GM19193 (cell line): Measurements from ENCODE around the gene MUC6.

Experiments
- POLR2A ChIP-seq: IDR thresholded peaks from 4 replicates; pipeline ENCODE4 v1.6.1; 2011; ENCODE audit not compliant: insufficient read depth, insufficient read length; ENCODE audit errors: extremely low read depth

The MUC6 gene

DNA sequence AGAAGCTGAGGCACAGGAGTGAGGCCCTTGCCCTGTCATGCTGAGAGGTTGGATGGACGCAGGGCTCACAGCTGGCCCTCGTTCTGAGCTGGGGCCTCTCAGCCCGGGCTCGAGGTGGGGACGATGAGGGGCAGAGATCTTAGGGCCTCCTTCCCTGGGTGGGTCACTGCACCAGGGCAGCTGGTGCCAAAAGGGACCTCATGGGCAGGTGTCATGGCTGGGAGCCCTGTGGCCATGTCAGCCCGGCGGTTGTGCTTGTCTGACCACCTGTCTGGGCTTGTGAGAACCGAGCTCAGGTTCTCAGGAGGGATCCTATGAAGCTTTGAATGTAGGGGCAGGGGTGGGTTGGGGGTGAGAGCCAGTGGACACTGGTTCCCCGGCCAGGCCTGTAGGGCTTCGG lies 1.8 kb upstream of the MUC6 start:
- no peak for TF ChIP-seq POLR2A

DNA sequence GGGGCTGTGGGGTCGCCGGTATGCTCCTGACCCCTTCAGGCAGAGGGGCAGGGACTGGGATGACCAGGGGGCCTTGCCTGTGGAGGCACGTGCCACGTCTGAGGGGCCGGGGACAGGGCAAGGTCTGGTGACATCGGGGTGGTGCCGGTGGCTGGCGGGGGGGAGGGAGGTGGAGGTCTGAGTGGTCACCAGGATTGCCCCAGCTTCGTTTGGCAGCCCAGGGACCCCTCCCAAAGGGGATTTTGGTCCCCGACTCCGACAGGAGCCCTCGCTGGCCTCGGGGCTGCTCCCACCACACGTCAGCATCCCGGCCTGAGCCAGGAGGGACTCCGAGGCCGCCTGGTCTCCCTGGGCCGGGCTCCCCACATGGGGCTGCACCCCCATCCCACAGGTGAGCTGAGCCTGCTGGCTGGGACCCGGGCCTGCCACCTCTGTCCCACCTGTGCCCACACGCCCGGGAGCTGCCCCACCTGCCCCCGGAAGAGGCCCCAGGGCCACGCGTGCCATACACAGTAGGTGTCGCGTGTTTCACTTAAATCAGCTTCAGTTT lies 1.1 kb upstream of the MUC6 start:
- TF ChIP-seq POLR2A = no peak

DNA sequence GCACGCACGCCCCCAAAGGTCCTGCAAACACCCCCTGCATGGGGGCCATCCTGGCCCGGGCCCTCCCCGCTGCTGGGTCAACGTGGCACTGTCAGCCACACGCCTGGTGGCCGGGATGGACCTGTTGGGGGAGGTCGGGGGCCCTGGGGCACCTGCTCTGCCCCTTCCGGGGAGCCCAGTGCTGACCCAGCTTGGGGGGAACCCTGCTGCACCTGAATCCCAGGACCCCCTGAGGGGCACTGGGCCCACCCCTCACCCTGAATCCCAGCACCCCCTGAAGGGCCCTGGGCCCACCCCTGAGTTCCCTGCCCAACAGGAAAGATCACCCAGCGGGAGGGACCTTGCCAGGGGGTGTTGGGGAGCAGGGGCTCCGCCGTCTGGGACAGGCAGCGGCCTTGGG lies 413 bp upstream of the MUC6 start:
- TF ChIP-seq POLR2A = no peak

DNA sequence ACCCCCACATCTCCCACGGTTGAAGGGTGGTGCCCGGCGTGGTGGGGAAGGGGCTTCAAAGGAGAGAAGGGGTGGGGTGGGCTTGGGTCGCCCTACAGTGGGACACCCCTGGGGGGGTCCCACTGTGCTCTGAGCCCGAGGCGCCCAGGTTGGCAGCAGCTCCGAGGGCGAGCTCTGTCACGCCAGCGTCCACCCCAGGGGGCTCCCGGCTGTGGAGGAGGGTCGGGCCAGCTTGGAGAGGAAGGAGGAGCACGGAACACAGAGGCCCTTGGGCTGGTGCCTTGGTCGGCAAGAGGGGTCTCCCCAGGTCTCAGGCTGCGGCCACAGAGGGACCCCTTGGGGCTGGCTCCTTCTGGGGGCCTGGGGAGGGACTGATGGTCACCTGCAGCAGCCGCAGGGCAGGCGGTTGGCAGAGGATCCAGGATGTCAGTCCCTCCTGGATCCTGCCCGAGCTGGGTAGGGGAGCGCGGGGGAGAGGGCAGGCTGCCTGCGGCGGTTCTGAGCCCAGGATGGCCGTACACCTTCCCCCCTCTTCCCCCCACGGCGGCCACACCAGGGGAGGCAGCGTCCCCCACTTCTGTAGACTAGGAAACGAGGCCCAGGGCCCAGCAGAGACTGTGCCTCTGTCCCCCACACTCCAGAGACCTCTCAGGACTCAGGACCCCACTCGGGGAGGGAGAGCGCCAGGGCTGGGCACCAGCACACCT lies 788 bp downstream of the MUC6 start:
- TF ChIP-seq POLR2A = no peak

DNA sequence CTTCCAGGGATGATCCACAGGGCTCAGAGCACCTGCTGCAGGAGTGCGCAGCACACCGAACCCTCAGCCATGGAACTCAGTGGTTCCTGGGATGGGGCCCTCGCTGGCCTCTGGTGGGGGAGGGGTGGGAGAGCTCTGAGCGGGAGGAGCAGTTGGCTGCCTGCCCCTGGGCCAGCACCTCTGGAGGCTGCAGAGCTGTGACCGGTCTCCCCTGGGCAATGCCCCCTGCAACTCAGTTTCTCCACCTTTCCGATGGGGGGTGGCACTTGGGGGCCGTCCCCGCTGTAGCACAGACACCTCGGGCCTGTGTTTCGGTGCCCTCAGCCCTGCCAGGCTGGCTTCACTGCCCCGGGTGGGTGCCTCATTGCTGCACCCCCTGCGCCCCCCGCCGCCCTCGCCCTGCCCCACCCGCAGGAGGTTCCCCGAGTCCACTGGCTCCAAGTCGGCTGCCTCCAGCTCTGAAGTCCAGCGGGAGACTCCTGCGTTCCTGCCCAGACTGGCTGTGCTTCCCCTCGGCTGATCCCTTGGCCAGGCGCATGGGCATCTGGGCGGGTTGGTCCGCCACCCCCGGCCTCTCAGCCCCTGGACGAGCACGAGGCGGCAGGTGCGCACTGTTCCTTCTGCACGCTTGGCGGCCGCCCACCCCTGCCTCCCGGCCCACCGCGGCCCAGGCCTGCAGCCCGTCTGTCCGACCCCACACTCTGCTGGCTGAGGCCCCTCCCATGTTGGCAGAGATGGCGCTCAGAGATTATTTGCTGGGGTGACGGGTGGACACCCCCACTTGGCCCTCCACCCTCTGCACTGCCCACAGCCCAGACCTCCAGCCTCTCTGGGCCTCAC lies 1.8 kb downstream of the MUC6 start:
- no peak for TF ChIP-seq POLR2A

DNA sequence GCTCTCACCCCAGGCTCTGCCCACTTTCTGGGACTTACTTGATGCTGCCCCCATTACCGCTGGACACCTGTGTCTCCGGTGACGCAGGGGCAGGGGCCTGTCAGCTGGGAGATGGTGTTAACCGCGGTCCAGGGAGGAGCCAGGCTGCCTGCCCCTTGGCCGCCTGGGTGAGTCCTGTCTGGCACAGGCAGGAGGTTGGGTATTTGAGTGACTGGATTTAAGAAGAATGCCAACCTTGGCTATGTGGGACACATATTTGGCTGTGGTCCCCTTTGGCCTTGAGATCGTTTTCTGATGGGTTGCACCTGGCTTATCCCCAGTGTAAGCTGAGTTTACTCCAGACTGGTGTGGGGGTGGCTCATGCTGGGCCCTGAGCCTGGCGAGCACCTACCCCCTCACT lies 2.5 kb downstream of the MUC6 start:
- TF ChIP-seq POLR2A = no peak

DNA sequence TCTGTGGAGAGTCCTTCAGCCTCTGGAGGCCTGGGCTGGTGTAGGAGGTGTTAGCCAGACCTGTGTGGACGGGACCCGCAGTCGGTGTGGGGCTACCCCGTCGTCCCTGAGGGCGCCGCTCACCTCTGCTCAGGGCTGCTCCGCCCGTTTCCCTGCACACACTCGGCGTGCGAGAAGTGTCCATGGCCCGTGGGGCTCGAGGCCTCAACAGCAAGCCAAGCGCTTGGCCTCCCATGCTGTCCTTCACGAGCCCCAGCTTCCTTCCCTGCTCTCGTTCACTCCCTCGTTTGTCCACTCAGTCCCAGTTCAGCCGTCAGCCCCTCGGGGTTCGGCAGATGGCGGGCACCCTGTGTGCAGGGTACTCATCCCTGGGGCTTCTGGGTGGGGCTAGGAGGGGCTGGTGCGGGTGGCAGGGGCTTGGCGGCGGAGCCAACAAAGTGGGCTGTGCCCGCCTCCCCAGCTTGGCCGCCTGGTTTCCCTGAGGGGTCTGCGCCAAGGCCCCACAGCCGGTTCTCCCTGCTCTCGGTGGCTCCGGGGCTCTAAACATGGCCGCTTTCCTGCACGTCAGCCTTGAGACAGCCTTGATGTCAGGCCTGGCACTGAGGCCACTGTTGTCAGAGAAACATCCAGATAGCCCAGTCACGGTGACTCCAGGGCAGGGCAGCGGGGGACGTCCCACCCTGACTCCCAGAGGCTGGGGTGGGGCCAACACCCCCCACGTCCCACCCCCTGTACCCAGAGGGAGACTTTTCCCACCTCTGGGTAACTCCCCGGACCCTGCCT lies 3.3 kb downstream of the MUC6 start:
- no peak for TF ChIP-seq POLR2A

DNA sequence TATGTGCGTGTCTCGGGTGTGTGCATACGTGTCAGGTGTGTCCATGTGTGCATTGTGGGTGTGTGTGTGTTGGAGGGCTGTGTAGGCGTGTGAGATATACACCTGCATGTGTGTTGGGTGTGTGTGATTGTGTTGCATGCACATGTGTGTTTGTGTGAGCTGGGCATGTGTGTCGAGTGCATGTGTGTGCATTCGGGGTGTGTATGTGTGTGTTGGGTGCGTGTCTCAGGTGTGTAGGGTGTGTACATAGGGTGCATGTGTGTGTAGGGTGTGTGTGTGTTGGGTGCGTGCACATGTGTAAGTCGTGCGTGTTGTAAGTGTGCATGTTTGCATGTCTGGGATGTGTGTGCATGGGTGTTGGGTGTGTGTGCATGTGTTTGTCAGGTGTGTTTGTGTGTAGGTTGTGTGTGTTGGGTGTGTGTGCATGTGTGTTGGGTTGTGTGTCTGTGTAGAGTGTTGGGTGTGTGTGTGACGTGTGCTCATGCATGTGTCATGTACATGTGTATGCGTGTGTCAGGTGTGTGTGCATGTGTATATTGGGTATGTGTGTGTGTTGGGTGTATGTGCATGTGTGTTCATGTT lies 4.1 kb downstream of the MUC6 start:
- no peak for TF ChIP-seq POLR2A

DNA sequence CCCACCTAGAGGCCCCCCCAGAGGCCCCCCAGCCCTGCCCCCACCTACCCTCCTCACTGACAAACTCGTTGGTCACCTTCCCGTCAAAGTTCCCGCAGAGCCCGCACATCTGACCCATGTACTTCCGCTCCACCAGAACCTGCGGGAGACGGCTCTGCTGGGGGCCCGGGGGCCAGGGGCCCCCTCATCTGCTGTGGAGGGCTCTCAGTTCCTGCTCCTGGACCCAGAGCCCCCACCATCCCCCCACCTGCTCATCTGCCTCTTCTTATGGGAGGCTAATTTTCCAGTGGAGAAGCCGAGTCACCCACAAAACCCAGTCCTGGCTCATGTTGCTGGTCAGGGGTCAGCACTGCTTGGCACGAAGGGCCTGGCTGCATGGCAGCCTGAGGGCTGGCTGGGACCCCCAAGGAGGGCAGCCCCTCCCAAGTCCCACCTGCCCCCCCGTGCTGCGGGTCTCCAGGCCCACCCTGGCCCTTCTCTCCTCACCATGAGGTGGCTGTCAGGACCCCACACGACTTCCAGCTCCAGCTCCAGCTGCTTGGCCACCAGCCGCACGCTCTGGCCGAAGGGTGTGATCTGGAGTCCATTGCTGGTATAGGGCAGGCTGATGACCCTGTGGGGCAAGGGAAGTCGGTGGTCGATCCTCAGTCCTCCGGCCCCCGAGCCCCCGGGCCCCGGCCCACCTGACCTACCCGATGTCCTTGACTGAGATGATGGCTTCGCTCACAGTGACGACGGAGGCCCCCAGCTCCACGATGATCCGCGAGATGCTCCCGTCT lies 5.2 kb downstream of the MUC6 start:
- no peak for TF ChIP-seq POLR2A

DNA sequence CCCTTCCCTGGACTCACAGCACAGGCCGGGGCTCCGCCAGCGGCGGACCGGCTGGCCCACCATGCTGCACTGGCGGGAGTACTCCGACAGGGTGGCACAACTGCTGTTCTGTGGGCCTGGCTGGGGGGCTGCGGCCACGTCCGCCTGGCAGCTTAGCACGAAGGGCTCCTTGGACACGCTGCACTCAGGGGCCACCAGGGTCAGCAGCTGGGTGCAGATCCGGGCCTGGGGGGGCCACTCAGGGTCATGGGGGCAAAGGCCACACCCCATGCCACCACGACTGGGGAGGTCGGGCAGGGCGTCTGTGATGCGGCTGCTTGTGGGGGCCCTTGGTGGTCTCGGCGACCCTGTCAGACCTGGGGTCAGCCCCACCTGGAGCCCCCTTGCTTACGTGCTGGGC lies 6.0 kb downstream of the MUC6 start:
- TF ChIP-seq POLR2A = no peak

DNA sequence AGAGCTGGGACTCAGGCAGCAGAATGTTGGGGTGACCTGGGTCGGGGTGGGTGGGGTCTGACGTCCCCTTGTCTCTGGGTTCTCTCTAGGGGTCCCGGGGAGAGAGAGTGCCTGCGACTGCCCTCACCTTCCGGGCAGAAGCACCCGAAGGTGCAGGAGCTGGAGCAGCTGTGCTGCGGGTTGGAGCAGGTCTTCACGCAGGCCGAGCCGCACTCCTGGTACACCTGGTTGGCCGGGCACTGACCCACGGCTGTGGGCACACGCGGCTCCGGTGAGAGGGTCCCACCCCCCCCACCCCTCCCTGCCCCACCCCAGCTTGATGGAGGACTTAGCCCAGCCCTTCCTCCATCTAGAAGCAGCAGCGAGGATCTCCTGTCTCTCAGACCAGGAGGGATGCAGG lies 6.4 kb downstream of the MUC6 start:
- no peak for TF ChIP-seq POLR2A

DNA sequence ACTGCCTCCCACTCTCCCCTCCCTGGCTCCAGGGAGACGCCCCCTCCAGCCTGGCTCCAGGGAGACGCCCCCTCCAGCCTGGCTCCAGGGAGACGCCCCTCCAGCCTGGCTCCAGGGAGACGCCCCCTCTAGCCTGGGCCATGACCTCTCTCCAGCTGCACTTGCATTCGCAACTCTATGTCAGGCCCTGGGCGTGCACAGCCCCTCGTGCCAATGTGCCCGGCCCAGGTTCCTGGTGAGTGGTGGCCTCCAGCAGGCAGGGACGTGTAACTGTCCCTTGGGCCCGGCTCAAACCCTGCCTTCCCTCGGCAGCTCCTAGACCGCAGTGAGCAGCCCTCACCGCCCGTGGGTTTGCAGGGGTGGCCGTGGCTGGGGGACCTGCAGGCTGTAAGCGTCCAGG lies 6.9 kb downstream of the MUC6 start:
- TF ChIP-seq POLR2A = no peak

DNA sequence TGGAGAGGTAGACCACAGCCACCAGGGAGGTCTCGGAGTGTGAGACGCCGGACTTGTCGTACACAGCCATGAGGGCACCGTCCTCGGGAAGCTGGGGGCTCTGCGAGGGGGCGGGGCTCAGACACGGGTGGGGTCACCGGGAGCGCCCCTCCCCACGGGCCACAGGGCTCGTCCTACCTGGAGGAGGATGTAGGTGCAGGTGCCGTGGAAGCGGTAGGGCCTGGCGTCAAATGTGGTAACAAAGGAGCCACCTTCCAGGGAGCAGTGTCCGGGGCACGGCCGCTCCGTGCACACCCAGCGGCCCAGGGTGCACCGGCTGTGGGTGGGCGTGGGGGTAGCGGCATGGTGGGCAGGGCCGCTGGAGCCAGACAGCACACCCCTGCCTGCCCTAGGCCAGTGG lies 7.5 kb downstream of the MUC6 start:
- no peak for TF ChIP-seq POLR2A

DNA sequence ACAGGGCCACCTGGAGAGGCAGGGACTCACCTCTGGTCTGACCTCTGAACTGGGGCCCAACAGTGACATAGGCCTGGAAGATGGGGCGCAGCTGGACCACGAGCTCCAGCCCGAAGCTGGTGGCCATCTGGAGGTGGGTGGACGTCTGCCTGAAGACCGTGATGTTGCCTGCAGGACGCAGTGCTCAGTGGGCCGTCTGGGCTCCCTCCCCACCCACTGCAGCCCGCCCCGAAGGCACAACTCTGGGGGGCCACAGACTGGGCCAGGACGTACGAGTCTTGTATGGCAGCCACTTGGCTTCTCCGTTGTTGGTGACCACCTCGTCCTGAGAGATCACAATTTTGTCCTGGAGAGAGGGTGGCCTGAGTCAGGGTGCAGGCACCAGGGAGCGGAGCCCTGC lies 7.9 kb downstream of the MUC6 start:
- TF ChIP-seq POLR2A = no peak
